Nephron (organoid): Measurements from ENCODE around the gene P2RY6.

Experiments
- H3K27ac Mint-ChIP-seq, 3 experiments: 2 replicates each; pipeline ENCODE4 v1.8.0; 2020; ENCODE audit warnings: mixed read lengths in 3 of 3, mild to moderate bottlenecking in 2 of 3, moderate library complexity in 1 of 3
- H3K27me3 Mint-ChIP-seq: 2 replicates; pipeline ENCODE4 v1.8.0; 2021; ENCODE audit warnings: low read depth, mild to moderate bottlenecking, moderate library complexity, mixed read lengths
- H3K36me3 Mint-ChIP-seq: 2 replicates; pipeline ENCODE4 v1.8.0; 2020; ENCODE audit warnings: low read depth, mixed read lengths
- H3K4me1 Mint-ChIP-seq: 2 replicates; pipeline ENCODE4 v1.8.0; 2020; ENCODE audit warnings: mixed read lengths
- H3K4me3 Mint-ChIP-seq, 3 experiments: 2 replicates each; pipeline ENCODE4 v1.8.0; 2020; ENCODE audit warnings: mild to moderate bottlenecking in 3 of 3, mixed read lengths in 3 of 3, moderate library complexity in 2 of 3
- H3K9me3 Mint-ChIP-seq: 2 replicates; pipeline ENCODE4 v1.8.0; 2020; ENCODE audit warnings: mixed read lengths
- CTCF ChIP-seq, 3 experiments: fragments of 200-600 bp; sonication (generic); IDR thresholded peaks; one replicate each; pipeline ENCODE4 v1.5.0; 2021; ENCODE audit warnings: antibody characterized with exemption in 3 of 3; ENCODE audit not compliant: unreplicated experiment in 3 of 3

The P2RY6 gene

DNA sequence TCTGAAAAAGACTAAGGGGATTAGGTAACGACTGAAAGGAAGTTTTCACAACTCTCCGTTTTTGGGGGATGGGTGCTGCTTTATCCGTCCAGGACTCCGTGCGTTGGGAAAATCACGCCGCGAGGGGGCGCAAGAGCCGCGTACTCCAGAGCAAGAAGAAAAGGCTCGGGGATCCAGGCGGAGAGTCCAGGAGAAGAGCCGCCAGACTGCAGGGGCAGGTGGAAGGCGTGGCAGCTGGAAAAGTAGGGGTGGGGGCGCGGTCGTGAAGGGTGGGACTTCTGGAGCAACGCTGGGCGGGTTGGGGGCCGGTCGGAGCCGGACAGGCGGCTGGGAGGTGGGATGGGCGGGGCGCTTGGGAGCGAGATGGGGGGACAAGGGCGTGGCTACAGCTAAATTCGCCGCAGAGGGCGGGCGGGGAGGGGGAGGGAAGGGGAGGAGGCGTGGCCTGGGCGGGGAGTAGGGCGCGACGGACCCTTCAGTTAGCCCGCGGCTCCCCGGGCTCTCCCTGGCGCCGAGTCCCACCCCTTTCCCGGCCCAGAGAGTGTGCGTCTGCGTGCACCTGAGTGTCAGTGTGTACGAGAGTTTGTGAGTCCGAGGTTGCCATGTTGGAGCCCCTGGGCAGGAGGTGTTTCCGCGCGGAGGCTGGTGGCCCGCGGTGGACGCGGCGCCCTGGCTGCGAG is 35.3 kb downstream of the P2RY6 start:
- peak overlapping the region; percentile 89 to 99 (median 92) for H3K27ac Mint-ChIP-seq
- peaks cover 33% of the 10 kb centered on the region for H3K4me1 Mint-ChIP-seq
- peak overlapping the region; percentile 84 to 85 (median 84) for H3K4me3 Mint-ChIP-seq
- peak; percentile 79 to 82 (median 82) for TF ChIP-seq CTCF (IDR thresholded peaks at IDR 0.05; ENCODE audit: unreplicated experiment in 3 of 3)
- peaks cover 5% of the 10 kb centered on the region for H3K36me3 Mint-ChIP-seq
- H3K27me3 Mint-ChIP-seq, result no peaks in the 10 kb centered on the region
- no peaks in the 10 kb centered on the region for H3K9me3 Mint-ChIP-seq

DNA sequence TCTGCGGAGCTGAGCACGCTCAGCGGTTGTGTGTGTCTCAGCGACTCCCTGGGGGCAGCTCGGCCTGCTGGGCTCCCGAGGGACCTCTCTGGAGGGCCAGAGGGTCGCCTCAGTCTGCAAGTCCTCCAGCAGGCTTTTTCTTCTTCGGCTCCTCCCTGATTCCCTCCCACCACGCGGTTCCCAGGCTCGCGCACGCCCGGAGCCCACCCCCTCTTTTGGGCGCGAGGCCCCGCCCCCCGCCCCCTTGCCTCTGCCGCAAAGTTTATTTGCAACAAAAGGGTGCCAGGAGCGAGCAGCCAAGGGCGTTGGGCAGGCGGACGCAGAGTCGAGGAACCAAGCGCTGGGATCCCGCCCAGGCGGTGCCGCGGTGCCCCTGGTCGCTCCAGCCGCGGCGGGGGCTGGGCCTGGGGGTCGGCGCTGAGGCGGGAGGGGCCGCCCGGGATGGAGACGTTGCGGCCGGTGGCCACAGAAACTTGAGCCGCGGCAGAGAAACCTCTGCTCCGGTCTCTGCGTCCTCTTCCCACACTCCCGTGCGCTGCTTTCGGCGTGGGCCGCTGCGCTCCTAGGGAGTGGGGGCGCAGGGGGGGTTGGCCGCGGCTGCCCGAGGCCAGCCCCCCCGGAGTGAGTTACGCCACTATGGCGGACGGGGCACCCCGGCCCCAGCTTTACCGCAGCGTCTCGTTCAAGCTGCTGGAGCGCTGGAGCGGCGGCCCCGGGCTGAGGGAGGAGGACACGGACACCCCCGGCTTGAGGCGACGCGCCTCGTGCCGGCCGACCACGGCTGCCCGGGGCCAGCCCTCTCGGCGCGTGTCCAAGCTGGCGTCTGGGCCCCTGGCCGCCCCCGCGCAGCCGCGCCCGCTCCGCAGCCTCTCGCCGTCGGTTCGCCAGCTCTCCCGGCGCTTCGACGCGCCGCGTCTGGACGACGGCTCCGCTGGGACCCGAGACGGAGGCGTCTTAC is 36.1 kb downstream of the P2RY6 start, which contains the start of gene ARHGEF17:
Gene ARHGEF17 (plus strand): TSS at position 274 of the 958 bp plus-strand sequence. CDS start 363 bp downstream, at position 637.
- peak within 1 kb of the TSS; percentile 89 to 99 (median 92) for H3K27ac Mint-ChIP-seq
- H3K9me3 Mint-ChIP-seq, result no peaks in the 10 kb centered on the region
- H3K36me3 Mint-ChIP-seq, result peaks cover 5% of the 10 kb centered on the region
- peaks cover 41% of the 10 kb centered on the region for H3K4me1 Mint-ChIP-seq
- peak within 1 kb of the TSS; percentile 84 to 92 (median 85) for H3K4me3 Mint-ChIP-seq
- no peak for TF ChIP-seq CTCF (IDR thresholded peaks at IDR 0.05; ENCODE audit: unreplicated experiment in 3 of 3)
- no peaks in the 10 kb centered on the region for H3K27me3 Mint-ChIP-seq

- TF ChIP-seq CTCF (IDR thresholded peaks at IDR 0.05; ENCODE audit: unreplicated experiment in 3 of 3), result no peak
- Mint-ChIP-seq H3K27ac (peak overlapping the region in 2 of 3 experiments; percentile 72 to 87), H3K4me1 (peaks cover 51% of the 10 kb centered on the region), H3K9me3 (no peaks in the 10 kb centered on the region), H3K27me3 (no peaks in the 10 kb centered on the region), H3K4me3 (peak overlapping the region; percentile 84 to 92 (median 85)), H3K36me3 (peaks cover 5% of the 10 kb centered on the region)
Measured at GRCh38 chr11:73308961-73309919, 37.1 kb downstream of the P2RY6 start.

- H3K4me1 Mint-ChIP-seq, result peaks cover 59% of the 10 kb centered on the region
- no peak for TF ChIP-seq CTCF (IDR thresholded peaks at IDR 0.05; ENCODE audit: unreplicated experiment in 3 of 3)
- H3K4me3 Mint-ChIP-seq, result peak overlapping the region; percentile 84 to 92 (median 85)
- H3K9me3 Mint-ChIP-seq, result no peaks in the 10 kb centered on the region
- peaks cover 5% of the 10 kb centered on the region for H3K36me3 Mint-ChIP-seq
- H3K27ac Mint-ChIP-seq, result peak overlapping the region; percentile 35 to 87 (median 72)
- no peaks in the 10 kb centered on the region for H3K27me3 Mint-ChIP-seq
Measured at GRCh38 chr11:73310076-73310475, 37.9 kb downstream of the P2RY6 start.

DNA sequence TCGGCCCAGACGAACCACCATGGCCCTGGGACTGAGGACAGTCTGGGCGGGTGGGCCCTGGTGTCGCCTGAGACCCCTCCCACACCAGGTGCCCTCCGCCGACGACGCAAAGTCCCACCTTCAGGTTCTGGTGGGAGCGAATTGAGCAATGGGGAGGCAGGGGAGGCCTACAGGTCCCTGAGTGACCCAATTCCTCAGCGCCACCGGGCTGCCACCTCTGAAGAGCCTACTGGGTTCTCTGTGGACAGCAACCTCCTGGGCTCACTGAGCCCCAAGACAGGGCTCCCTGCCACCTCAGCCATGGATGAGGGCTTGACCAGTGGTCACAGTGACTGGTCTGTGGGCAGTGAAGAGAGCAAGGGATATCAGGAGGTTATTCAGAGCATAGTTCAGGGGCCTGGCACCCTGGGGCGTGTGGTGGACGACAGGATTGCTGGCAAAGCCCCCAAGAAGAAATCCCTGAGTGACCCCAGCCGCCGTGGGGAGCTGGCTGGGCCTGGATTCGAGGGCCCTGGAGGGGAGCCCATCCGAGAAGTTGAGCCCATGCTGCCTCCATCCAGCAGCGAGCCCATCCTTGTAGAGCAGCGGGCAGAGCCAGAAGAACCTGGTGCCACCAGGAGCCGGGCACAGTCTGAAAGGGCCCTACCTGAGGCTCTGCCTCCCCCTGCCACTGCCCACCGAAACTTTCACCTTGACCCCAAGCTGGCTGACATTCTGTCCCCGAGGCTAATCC is 38.7 kb downstream of the P2RY6 start:
- peaks cover 67% of the 10 kb centered on the region for H3K4me1 Mint-ChIP-seq
- H3K27ac Mint-ChIP-seq, result peak overlapping the region in 2 of 3 experiments; percentile 87 to 97
- peak overlapping the region; percentile 84 to 92 (median 85) for H3K4me3 Mint-ChIP-seq
- no peaks in the 10 kb centered on the region for H3K27me3 Mint-ChIP-seq
- no peaks in the 10 kb centered on the region for H3K9me3 Mint-ChIP-seq
- peaks cover 5% of the 10 kb centered on the region for H3K36me3 Mint-ChIP-seq
- TF ChIP-seq CTCF (IDR thresholded peaks at IDR 0.05; ENCODE audit: unreplicated experiment in 3 of 3), result no peak
